Activated naive CD8-positive, alpha-beta T cell treated with anti-CD3 and anti-CD28 coated beads for 36 hours (primary cell): ENCODE measurements around the gene CCL2. TPM values are rescaled to one million over a fixed set of nuclear protein-coding genes. Genes with fewer than 3 reads are reported as not detected.
"Not testable (repeated sequence)": the region's sequence is repeated elsewhere in the genome, so short reads cannot be mapped to it uniquely, and the experiment has no call there.

Experiments used
- DNase-seq: peaks from one replicate; pipeline ENCODE4 v3.0.0; 2021
- H3K27ac Mint-ChIP-seq: one replicate; pipeline ENCODE4 v1.8.0; 2022; ENCODE audit warnings: mild to moderate bottlenecking, moderate library complexity, mixed read lengths
- H3K27me3 Mint-ChIP-seq: one replicate; pipeline ENCODE4 v1.8.0; 2022; ENCODE audit warnings: mild to moderate bottlenecking, mixed read lengths
- H3K36me3 Mint-ChIP-seq: one replicate; pipeline ENCODE4 v1.8.0; 2021; ENCODE audit warnings: mild to moderate bottlenecking, mixed read lengths
- H3K4me1 Mint-ChIP-seq: one replicate; pipeline ENCODE4 v1.8.0; 2021; ENCODE audit warnings: mixed read lengths
- H3K4me3 Mint-ChIP-seq: one replicate; pipeline ENCODE4 v1.8.0; 2022; ENCODE audit warnings: mild to moderate bottlenecking, moderate library complexity, mixed read lengths
- H3K9me3 Mint-ChIP-seq: one replicate; pipeline ENCODE4 v1.8.0; 2022; ENCODE audit warnings: mixed read lengths
- total RNA-seq, 2 experiments: library from RNA; stranded (reverse); gene quantifications; one replicate each; pipeline ENCODE4 v1.2.3, GENCODE V29; 2021

The CCL2 gene
- total RNA-seq, result not detected

- no peaks in the 10 kb centered on the region for H3K36me3 Mint-ChIP-seq
- no peak within 1 kb of the TSS for H3K27ac Mint-ChIP-seq
- no peaks in the 10 kb centered on the region for H3K9me3 Mint-ChIP-seq
- DNase-seq, result no peak
- no peak within 1 kb of the TSS for H3K4me3 Mint-ChIP-seq
- H3K4me1 Mint-ChIP-seq, result peaks cover 6% of the 10 kb centered on the region
- peaks cover 30% of the 10 kb centered on the region for H3K27me3 Mint-ChIP-seq
Observed at GRCh38 chr17:34254651-34255380, at the start of gene CCL2. CCL2 (plus strand) TSS chr17:34255285; CDS start chr17:34255350, 65 bp downstream.

GRCh38 chr17:34205401-34205800 lies 49.7 kb upstream of the CCL2 start:
- Mint-ChIP-seq H3K4me1 (peaks cover 8% of the 10 kb centered on the region), H3K27me3 (peaks cover 12% of the 10 kb centered on the region), H3K4me3 (no peak overlapping the region), H3K36me3 (no peaks in the 10 kb centered on the region), H3K27ac (no peak overlapping the region), H3K9me3 (no peaks in the 10 kb centered on the region)
- no peak for DNase-seq

- Mint-ChIP-seq H3K27ac (no peak overlapping the region), H3K36me3 (no peaks in the 10 kb centered on the region), H3K27me3 (peaks cover 21% of the 10 kb centered on the region), H3K4me1 (peaks cover 4% of the 10 kb centered on the region), H3K4me3 (no peak overlapping the region), H3K9me3 (no peaks in the 10 kb centered on the region)
- no peak for DNase-seq
Observed at GRCh38 chr17:34206569-34206968, 48.5 kb upstream of the CCL2 start.

GRCh38 chr17:34207572-34207971 lies 47.5 kb upstream of the CCL2 start:
- no peaks in the 10 kb centered on the region for H3K9me3 Mint-ChIP-seq
- H3K4me1 Mint-ChIP-seq, result peaks cover 4% of the 10 kb centered on the region
- DNase-seq, result no peak
- H3K36me3 Mint-ChIP-seq, result no peaks in the 10 kb centered on the region
- no peak overlapping the region for H3K4me3 Mint-ChIP-seq
- no peak overlapping the region for H3K27ac Mint-ChIP-seq
- peaks cover 25% of the 10 kb centered on the region for H3K27me3 Mint-ChIP-seq

- no peak overlapping the region for H3K4me3 Mint-ChIP-seq
- no peak for DNase-seq
Observed at GRCh38 chr17:34218748-34219147, 36.3 kb upstream of the CCL2 start.

GRCh38 chr17:34219405-34219804 lies 35.7 kb upstream of the CCL2 start:
- Mint-ChIP-seq H3K27me3 (peaks cover 30% of the 10 kb centered on the region), H3K27ac (no peak overlapping the region), H3K36me3 (no peaks in the 10 kb centered on the region), H3K4me3 (no peak overlapping the region), H3K4me1 (no peaks in the 10 kb centered on the region), H3K9me3 (no peaks in the 10 kb centered on the region)
- no peak for DNase-seq

More at GRCh38 chr17:34218748-34219147, 36.3 kb upstream of the CCL2 start:
- Mint-ChIP-seq H3K36me3 (no peaks in the 10 kb centered on the region), H3K27ac (no peak overlapping the region), H3K27me3 (peaks cover 30% of the 10 kb centered on the region), H3K4me1 (no peaks in the 10 kb centered on the region), H3K9me3 (peaks cover 4% of the 10 kb centered on the region)

GRCh38 chr17:34220045-34220751 lies 34.9 kb upstream of the CCL2 start:
- Mint-ChIP-seq H3K9me3 (no peaks in the 10 kb centered on the region), H3K4me3 (no peak overlapping the region), H3K4me1 (no peaks in the 10 kb centered on the region), H3K27me3 (peaks cover 30% of the 10 kb centered on the region), H3K36me3 (no peaks in the 10 kb centered on the region), H3K27ac (no peak overlapping the region)
- DNase-seq, result no peak

GRCh38 chr17:34220752-34221395 lies 34.2 kb upstream of the CCL2 start:
- H3K27ac Mint-ChIP-seq, result no peak overlapping the region
- no peaks in the 10 kb centered on the region for H3K4me1 Mint-ChIP-seq
- no peaks in the 10 kb centered on the region for H3K36me3 Mint-ChIP-seq
- no peak overlapping the region for H3K4me3 Mint-ChIP-seq
- no peaks in the 10 kb centered on the region for H3K9me3 Mint-ChIP-seq
- DNase-seq, result no peak
- H3K27me3 Mint-ChIP-seq, result peaks cover 30% of the 10 kb centered on the region

GRCh38 chr17:34221411-34221810 lies 33.7 kb upstream of the CCL2 start:
- H3K36me3 Mint-ChIP-seq, result no peaks in the 10 kb centered on the region
- peaks cover 26% of the 10 kb centered on the region for H3K27me3 Mint-ChIP-seq
- DNase-seq, result no peak
- no peaks in the 10 kb centered on the region for H3K4me1 Mint-ChIP-seq
- H3K9me3 Mint-ChIP-seq, result no peaks in the 10 kb centered on the region
- H3K4me3 Mint-ChIP-seq, result no peak overlapping the region
- H3K27ac Mint-ChIP-seq, result no peak overlapping the region

GRCh38 chr17:34222722-34223497 lies 32.2 kb upstream of the CCL2 start:
- no peak overlapping the region for H3K4me3 Mint-ChIP-seq
- DNase-seq, result no peak
- H3K27me3 Mint-ChIP-seq, result peaks cover 19% of the 10 kb centered on the region
- H3K36me3 Mint-ChIP-seq, result no peaks in the 10 kb centered on the region
- no peaks in the 10 kb centered on the region for H3K4me1 Mint-ChIP-seq
- no peak overlapping the region for H3K27ac Mint-ChIP-seq
- no peaks in the 10 kb centered on the region for H3K9me3 Mint-ChIP-seq

- no peak for DNase-seq
- Mint-ChIP-seq H3K9me3 (peaks cover 9% of the 10 kb centered on the region), H3K27ac (no peak overlapping the region), H3K4me3 (no peak overlapping the region), H3K36me3 (no peaks in the 10 kb centered on the region), H3K27me3 (peaks cover 25% of the 10 kb centered on the region), H3K4me1 (no peaks in the 10 kb centered on the region)
Observed at GRCh38 chr17:34225046-34225445, 30.0 kb upstream of the CCL2 start.

GRCh38 chr17:34226011-34226743 lies 28.9 kb upstream of the CCL2 start:
- Mint-ChIP-seq H3K4me3 (no peak overlapping the region), H3K4me1 (no peaks in the 10 kb centered on the region), H3K27me3 (peaks cover 34% of the 10 kb centered on the region), H3K27ac (no peak overlapping the region), H3K9me3 (peaks cover 9% of the 10 kb centered on the region), H3K36me3 (no peaks in the 10 kb centered on the region)
- no peak for DNase-seq

- Mint-ChIP-seq H3K9me3 (peaks cover 9% of the 10 kb centered on the region), H3K4me1 (no peaks in the 10 kb centered on the region), H3K27me3 (peaks cover 36% of the 10 kb centered on the region), H3K27ac (no peak overlapping the region), H3K4me3 (no peak overlapping the region), H3K36me3 (no peaks in the 10 kb centered on the region)
- no peak for DNase-seq
Observed at GRCh38 chr17:34226744-34227034, 28.4 kb upstream of the CCL2 start.

GRCh38 chr17:34227293-34227692 lies 27.8 kb upstream of the CCL2 start:
- not testable (repeated sequence) for H3K36me3 Mint-ChIP-seq, H3K27ac Mint-ChIP-seq, H3K4me1 Mint-ChIP-seq, H3K4me3 Mint-ChIP-seq, H3K9me3 Mint-ChIP-seq, DNase-seq
- peaks cover 33% of the 10 kb centered on the region for H3K27me3 Mint-ChIP-seq
